ENCODE measurements around the gene UNC119B.

UNC119B gene

GRCh38 chr12:120710805-120711296, 593 bp downstream of the UNC119B start:
- no peak for TF ChIP-seq TAF1 (IDR thresholded peaks at IDR 0.05; ENCODE audit: borderline replicate concordance, insufficient read depth, low read length)
- no peak for TF ChIP-seq POLR2AphosphoS5 (IDR thresholded peaks at IDR 0.05; ENCODE audit: low read depth, low read length)
- no peak for TF ChIP-seq SIN3A (IDR thresholded peaks at IDR 0.05; ENCODE audit: borderline replicate concordance, insufficient read depth, low read length)
- TF ChIP-seq REST (IDR thresholded peaks at IDR 0.05; ENCODE audit: insufficient read depth in 1 of 2, low read depth in 2 of 2, low read length in 2 of 2): no peak
- no peak for TF ChIP-seq FOXP2 (optimal IDR thresholded peaks at IDR 0.05; ENCODE audit: borderline replicate concordance, extremely low read depth, extremely low read length, insufficient read depth)

GRCh38 chr12:120711411-120711810, 1.2 kb downstream of the UNC119B start:
- TF ChIP-seq POLR2AphosphoS5 (IDR thresholded peaks at IDR 0.05; ENCODE audit: low read depth, low read length): no peak
- TF ChIP-seq TAF1 (IDR thresholded peaks at IDR 0.05; ENCODE audit: borderline replicate concordance, insufficient read depth, low read length): no peak
- no peak for TF ChIP-seq FOXP2 (optimal IDR thresholded peaks at IDR 0.05; ENCODE audit: borderline replicate concordance, extremely low read depth, extremely low read length, insufficient read depth)
- no peak for TF ChIP-seq REST (IDR thresholded peaks at IDR 0.05; ENCODE audit: insufficient read depth in 1 of 2, low read depth in 2 of 2, low read length in 2 of 2)
- TF ChIP-seq SIN3A (IDR thresholded peaks at IDR 0.05; ENCODE audit: borderline replicate concordance, insufficient read depth, low read length): no peak

- no peak for TF ChIP-seq REST (IDR thresholded peaks at IDR 0.05; ENCODE audit: insufficient read depth in 1 of 2, low read depth in 2 of 2, low read length in 2 of 2)
- TF ChIP-seq POLR2AphosphoS5 (IDR thresholded peaks at IDR 0.05; ENCODE audit: low read depth, low read length): no peak
- no peak for TF ChIP-seq SIN3A (IDR thresholded peaks at IDR 0.05; ENCODE audit: borderline replicate concordance, insufficient read depth, low read length)
- TF ChIP-seq TAF1 (IDR thresholded peaks at IDR 0.05; ENCODE audit: borderline replicate concordance, insufficient read depth, low read length): no peak
- TF ChIP-seq FOXP2 (optimal IDR thresholded peaks at IDR 0.05; ENCODE audit: borderline replicate concordance, extremely low read depth, extremely low read length, insufficient read depth): no peak
These were observed 2.4 kb downstream of the UNC119B start for GRCh38 chr12:120712610-120713009.

GRCh38 chr12:120713861-120714482, 3.7 kb downstream of the UNC119B start:
- TF ChIP-seq SIN3A (IDR thresholded peaks at IDR 0.05; ENCODE audit: borderline replicate concordance, insufficient read depth, low read length) (no peak), POLR2AphosphoS5 (IDR thresholded peaks at IDR 0.05; ENCODE audit: low read depth, low read length) (no peak), TAF1 (IDR thresholded peaks at IDR 0.05; ENCODE audit: borderline replicate concordance, insufficient read depth, low read length) (no peak), FOXP2 (optimal IDR thresholded peaks at IDR 0.05; ENCODE audit: borderline replicate concordance, extremely low read depth, extremely low read length, insufficient read depth) (no peak), REST (IDR thresholded peaks at IDR 0.05; ENCODE audit: insufficient read depth in 1 of 2, low read depth in 2 of 2, low read length in 2 of 2) (no peak)

All from PFSK-1 (cell line).